Muscle of back (tissue), 13 donors: ENCODE measurements around the gene OR52K1. TPM values are rescaled to one million over a fixed set of nuclear protein-coding genes. Genes with fewer than 3 reads are reported as not detected.

Source experiments
- DNase-seq, 3 donors: peaks; one replicate each; pipeline versions ENCODE4 v3.0.0 to v3.0.0-alpha.2; 2013
- long read RNA-seq, 9 donors: transcript quantifications; one replicate each; lab custom pipeline, GENCODE V29; 2026
- polyA plus RNA-seq, 10 donors: library from polyadenylated mRNA; unstranded; fragments of 120-200 nt; gene quantifications; one replicate each; pipeline ENCODE4 v1.2.1, GENCODE V29; 2013; ENCODE audit not compliant: insufficient read length in 10 of 10

The OR52K1 gene
- polyA plus RNA-seq = under 1 TPM; 0.07 to 0.65 (median 0.12) TPM
- long read RNA-seq, donor 1 = 0 reads
- long read RNA-seq, donor 2 = 0 reads
- long read RNA-seq, donor 3 = 0 reads
- long read RNA-seq, donor 4 = 0 reads
- long read RNA-seq, donor 5 = 0 reads
- long read RNA-seq, donor 6 = 0 reads
- long read RNA-seq, donor 7 = 0 reads
- long read RNA-seq, donor 8 = 0 reads
- long read RNA-seq, donor 9 = 0 reads

GRCh38 chr11:4482445-4482844 is at the start of gene OR52K1:
OR52K1 (plus strand) TSS chr11:4482646; CDS start chr11:4488901, 6,255 bp downstream.
- peak in 1 of 3 donors; percentile 7 for DNase-seq

GRCh38 chr11:4433856-4434255 is 48.6 kb upstream of the OR52K1 start:
- DNase-seq = no peak

GRCh38 chr11:4436411-4436810 is 46.0 kb upstream of the OR52K1 start:
- no peak for DNase-seq

GRCh38 chr11:4441515-4441914 is 40.9 kb upstream of the OR52K1 start:
- peak in 1 of 3 donors; percentile 7 for DNase-seq

- DNase-seq = no peak
These were observed 39.1 kb upstream of the OR52K1 start for GRCh38 chr11:4443232-4443891.

GRCh38 chr11:4448995-4449394 is 33.5 kb upstream of the OR52K1 start, which contains the start of gene OR52K2:
OR52K2 (plus strand) TSS chr11:4449295; CDS start chr11:4449340, 45 bp downstream.
- DNase-seq = no peak

- DNase-seq = no peak
These were observed 29.3 kb upstream of the OR52K1 start for GRCh38 chr11:4453118-4453517.

GRCh38 chr11:4454021-4454420 is 28.4 kb upstream of the OR52K1 start:
- DNase-seq = no peak

GRCh38 chr11:4455419-4455818 is 27.0 kb upstream of the OR52K1 start:
- DNase-seq = peak in 1 of 3 donors; percentile 13

GRCh38 chr11:4459500-4459899 is 22.9 kb upstream of the OR52K1 start:
- DNase-seq = peak in 1 of 3 donors; percentile 18

- no peak for DNase-seq
These were observed 22.3 kb upstream of the OR52K1 start for GRCh38 chr11:4460151-4460550.

GRCh38 chr11:4464216-4465159 is 18.0 kb upstream of the OR52K1 start:
- no peak for DNase-seq

GRCh38 chr11:4465407-4465806 is 17.0 kb upstream of the OR52K1 start:
- DNase-seq = no peak

- no peak for DNase-seq
These were observed 16.1 kb upstream of the OR52K1 start for GRCh38 chr11:4466131-4466870.

- DNase-seq = no peak
These were observed 15.5 kb upstream of the OR52K1 start for GRCh38 chr11:4466871-4467442.

- no peak for DNase-seq
These were observed 14.4 kb upstream of the OR52K1 start for GRCh38 chr11:4467811-4468606.

GRCh38 chr11:4479644-4480043 is 2.8 kb upstream of the OR52K1 start:
- no peak for DNase-seq

- DNase-seq = no peak
These were observed 1.7 kb upstream of the OR52K1 start for GRCh38 chr11:4480577-4481239.

- DNase-seq = no peak
These were observed 1.2 kb upstream of the OR52K1 start for GRCh38 chr11:4481240-4481582.

- no peak for DNase-seq
These were observed 1.9 kb downstream of the OR52K1 start for GRCh38 chr11:4484310-4484709.
